Measurements from ENCODE around the gene DUSP6.

- no peak for TF ChIP-seq CTCF (IDR thresholded peaks at IDR 0.05; ENCODE audit: low read length)
- no peak for TF ChIP-seq EZH2 (optimal IDR thresholded peaks at IDR 0.05; ENCODE audit: low read depth, low read length)
- TF ChIP-seq EZH2phosphoT487 (IDR thresholded peaks at IDR 0.05; ENCODE audit: low read length): no peak
Observed at GRCh38 chr12:89309815-89310214, 42.5 kb downstream of the DUSP6 start.
